Measurements from ENCODE around the gene WRAP73.

DNA sequence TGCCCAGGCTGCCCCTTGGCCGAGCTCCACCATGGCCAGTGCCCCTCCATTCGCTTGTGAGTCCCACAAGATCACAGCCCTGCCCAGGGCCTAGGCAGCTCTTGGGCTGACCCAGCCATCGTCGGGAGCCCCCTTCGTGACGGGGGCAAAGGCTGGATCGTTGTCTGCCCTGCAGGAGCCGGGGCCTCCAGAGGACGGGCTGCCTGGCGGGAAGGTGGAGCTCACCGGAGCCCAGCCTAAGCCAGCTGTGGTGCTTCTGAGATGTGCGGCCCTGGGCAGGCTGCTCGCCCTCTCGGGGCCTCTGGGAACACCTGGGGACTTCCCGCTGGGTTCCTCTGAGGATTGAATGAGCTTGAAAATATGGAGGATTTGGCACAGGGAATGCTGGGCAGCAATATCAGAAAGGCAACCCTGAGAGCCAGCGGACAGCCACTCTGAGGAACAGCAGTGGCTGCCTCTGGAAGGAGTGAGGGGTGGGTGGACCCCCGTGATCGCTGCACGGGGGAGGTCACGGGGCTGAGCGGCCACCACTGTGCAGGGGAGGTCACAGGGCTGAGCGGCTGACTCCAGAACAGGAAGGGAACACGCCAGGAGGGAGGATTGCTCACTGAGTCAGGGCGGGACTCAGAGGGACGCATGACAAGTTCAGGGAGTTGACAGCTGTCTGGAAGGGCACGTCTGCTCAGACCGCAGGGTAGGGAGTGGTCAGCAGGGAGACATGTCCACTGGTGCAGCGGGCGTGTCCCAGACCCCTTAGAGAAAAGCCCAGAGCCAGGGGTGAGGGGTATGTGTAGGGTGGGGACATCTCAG lies 21.7 kb upstream of the WRAP73 start:
- TF ChIP-seq, protein P1, sequence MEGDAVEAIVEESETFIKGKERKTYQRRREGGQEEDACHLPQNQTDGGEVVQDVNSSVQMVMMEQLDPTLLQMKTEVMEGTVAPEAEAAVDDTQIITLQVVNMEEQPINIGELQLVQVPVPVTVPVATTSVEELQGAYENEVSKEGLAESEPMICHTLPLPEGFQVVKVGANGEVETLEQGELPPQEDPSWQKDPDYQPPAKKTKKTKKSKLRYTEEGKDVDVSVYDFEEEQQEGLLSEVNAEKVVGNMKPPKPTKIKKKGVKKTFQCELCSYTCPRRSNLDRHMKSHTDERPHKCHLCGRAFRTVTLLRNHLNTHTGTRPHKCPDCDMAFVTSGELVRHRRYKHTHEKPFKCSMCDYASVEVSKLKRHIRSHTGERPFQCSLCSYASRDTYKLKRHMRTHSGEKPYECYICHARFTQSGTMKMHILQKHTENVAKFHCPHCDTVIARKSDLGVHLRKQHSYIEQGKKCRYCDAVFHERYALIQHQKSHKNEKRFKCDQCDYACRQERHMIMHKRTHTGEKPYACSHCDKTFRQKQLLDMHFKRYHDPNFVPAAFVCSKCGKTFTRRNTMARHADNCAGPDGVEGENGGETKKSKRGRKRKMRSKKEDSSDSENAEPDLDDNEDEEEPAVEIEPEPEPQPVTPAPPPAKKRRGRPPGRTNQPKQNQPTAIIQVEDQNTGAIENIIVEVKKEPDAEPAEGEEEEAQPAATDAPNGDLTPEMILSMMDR (IDR thresholded peaks at IDR 0.05), result no peak
- no peak for TF ChIP-seq POLR2A (IDR thresholded peaks at IDR 0.05)
